Measurements from ENCODE around the gene SLAMF9.
A peak's percentile ranks its signal among the peaks of the same experiment; 100 is the strongest.

SLAMF9 gene

DNA sequence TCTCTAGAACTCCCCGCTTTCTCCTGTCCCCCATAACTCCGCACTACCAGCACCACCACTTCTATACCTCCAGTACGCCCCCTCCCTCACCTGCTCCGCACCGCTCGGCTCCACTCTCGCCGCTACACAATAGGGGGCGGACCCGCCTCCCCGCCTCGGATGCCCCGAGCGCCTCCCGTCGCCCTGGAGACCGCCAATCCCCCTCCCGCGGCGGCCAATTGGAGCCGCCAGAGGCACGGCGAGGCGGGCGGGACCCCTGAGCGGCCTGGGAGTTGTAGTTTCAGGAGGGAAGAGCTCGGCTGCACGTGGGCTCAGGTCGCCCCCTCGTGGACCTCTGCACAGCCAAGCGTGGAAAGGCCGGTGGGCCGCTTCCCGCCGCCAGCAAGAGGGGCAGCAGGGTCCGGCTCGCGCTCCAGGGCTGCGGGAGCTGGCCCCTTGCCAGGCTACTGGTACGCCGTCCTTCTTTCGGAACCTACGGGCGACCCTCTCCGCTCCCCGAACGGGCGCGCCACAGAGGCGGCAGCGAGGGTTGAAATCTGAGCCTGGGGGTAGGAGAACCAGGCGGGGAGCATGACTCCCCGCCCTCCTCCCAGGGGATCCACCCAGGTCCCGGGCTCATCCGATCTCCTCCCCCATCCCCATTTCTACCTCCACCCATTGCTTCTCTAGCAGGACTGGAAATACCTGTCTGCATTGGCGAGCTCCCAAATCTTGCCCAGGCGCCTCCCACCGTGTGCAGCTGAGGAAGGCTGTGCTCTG lies 8.4 kb downstream of the SLAMF9 start, which contains the start of gene IGSF9:
IGSF9 (minus strand) TSS at position 131 of the 759 bp plus-strand sequence. CDS start 2,159 bp downstream, outside the sequence.
- DNase-seq = no peak

DNA sequence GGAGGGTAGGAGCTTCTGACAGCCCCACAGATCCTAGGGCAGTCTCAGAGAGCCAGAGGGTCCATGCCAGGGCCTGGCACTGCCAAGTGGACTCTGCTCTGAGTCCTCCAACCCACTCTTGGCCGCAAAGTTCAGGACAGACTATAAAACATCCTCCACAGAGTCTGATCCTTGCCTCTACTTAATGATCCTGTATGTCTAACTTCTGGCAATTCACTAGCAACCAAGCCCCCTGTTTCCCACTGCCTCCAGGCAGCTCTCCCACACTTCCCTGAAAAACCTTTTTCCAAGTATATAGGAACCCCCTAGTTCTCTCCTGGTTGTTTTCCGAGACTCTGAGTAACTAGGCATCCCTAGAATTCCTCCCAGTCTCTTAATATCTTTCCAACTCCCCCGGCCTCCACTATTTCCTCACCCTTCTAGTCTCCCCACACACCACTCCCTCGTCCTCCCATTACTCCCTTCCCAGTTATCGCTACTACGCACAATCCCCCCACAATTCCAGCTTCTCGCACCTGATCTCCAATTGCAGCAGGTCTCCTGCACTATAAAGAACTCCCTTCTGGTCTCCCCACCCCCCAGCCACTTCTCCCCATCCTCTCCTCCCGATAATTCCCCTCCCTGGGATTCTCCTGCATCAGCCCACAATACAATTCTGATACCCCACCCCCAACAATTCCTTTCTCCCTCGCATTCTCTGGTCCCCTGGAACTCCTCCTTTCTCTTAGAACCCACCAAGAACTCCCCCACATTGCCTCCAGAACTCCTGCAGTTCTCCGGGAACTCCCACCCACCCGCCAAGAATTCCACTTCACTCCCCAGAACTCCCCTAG lies 9.2 kb downstream of the SLAMF9 start:
- no peak for DNase-seq

DNA sequence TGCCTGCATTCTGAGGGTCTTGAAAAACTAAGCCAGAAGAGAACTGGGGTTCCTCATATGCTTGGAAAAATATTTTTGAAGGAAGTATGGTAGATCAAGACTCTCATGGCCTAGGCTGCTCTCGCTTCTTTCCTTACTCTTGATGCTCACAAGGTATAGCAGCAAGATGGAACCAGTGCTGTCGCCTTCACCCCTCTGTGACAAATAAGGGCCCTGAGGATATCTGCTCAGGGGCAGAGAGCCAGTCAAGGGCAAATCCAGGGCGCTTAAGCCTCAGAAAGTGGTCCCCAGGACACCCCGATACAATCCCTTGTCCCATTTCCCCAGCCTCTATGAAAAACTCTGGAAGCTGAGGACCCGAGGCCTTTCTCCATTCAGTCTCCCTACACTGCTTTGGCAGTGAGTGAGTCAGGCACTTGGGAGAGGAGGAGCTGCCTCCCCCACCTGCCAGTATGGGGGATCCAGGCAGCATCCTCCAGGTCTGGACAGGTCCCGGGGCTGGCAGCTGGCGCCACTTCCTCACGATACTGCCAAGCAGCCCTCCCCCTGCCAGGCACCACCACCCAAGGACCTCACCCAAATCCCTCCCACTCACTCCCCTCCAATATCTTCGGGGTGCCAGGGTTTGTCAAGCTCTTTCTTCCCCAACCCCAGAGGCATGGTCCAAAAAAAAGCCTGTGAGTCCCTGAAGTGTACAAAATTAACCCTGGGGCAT lies 10.0 kb downstream of the SLAMF9 start:
- DNase-seq = no peak

DNA sequence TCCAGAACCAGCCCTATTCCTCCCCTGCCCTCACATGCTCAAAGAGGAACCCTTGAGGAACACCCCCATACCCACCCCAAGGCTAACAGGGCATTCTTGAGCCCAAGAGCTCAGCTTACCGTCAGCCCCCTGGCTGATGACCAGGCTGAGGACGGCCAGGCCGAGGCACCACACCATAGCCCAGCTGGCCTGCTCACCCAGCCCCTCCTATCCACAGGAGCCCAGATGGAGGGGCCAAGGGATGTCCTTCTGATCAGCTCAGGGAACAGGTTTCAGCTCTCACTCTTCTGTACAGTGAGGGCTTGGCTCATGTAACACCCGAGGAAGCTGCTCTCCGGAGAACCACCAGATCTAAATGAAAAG lies 10.8 kb downstream of the SLAMF9 start:
- DNase-seq = no peak

DNA sequence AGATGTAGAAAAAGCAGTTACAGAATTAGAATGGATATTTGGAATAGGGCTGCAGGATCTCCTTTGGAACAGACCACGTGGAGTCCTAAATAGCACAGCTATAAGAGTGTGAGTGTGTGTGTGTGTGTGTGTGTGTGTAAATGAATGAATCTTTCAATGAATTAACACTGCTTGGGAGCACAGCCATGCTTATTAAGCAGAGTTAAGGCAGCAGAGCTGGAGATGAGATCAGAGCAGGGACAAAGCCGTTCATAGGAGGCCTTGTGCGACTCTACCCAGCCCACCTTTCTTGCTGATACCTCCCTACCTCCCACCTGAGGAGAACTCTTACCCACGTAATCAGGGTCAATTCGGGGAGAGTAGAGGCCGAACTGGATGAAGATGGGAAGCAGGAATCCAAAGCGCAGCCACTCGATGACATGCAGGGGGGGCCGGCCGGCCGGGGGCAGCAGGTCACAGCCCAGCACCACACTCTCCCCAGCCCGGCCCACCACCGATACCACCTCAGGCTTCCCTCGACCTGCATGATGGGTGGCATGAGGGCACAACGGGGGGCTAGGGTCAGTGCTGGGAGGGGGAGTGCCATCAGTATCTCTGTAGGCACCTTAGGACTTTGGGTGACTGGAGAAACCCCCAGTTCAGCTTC lies 11.3 kb downstream of the SLAMF9 start:
- no peak for DNase-seq

DNA sequence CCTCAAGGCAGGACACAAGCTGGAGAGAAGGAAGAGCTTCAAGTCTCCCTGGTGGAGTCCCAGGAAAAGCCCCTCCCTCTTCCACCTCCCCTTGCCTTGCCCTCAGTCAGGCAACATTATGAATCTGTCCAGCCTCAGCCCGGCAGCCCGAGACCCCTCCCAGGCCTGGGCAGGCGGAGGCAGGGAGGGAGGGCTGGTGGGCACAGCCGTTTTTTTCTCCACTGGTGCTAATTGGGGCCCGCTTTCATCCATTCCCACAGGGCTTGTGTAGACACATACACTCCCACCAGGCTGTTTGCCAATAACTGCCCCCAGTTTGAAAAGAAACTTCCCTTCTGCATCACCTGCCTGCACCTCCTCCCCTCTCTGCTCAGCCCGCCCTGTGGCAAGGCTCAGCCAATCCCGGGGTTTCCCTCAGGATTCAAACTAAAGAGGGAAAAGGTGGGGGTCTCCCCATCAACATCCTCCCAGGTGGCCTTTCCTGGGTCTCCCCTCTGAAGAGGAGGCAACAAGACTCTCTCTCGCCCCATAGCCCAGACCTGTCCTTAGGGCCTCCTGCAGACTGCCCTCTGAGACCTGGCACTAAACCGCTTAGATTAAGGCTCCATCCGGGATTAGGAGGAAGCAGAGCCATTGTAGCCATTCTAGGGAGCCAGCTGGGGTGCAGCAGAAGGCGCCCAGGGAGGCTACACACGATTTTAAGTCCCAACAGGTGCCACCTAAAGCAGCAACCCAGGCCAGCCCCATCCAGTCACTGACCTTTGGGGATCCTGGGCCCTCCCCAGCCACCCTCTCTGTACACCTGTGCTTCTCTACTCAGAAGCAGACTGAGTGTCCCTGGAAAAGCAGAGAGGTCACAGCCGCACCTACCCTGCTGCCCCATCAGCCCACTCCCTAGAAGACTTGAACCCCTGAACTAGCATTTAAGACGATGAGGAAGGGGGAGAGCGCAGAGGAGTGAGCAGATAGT lies 12.2 kb downstream of the SLAMF9 start:
- DNase-seq = no peak

DNA sequence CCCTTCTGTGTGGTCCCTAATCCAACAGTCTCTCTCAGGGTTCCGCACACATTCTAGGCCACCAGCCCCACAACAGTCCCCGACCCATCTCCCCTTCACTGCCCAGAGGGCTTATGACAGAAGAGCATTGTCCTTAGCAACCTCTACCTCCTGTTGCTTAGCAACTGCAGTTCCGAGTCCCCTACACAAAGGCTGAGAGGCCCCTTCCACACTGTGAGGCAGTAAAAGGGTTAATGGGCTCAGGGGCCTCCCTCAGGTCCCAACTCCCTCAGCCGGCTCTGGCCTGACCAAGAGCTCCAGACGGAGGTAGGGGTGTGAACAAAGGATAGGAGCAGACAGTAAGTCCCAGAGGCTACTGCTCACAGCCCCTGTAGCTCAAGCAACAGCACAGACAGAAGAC lies 12.9 kb downstream of the SLAMF9 start:
- DNase-seq = no peak

DNA sequence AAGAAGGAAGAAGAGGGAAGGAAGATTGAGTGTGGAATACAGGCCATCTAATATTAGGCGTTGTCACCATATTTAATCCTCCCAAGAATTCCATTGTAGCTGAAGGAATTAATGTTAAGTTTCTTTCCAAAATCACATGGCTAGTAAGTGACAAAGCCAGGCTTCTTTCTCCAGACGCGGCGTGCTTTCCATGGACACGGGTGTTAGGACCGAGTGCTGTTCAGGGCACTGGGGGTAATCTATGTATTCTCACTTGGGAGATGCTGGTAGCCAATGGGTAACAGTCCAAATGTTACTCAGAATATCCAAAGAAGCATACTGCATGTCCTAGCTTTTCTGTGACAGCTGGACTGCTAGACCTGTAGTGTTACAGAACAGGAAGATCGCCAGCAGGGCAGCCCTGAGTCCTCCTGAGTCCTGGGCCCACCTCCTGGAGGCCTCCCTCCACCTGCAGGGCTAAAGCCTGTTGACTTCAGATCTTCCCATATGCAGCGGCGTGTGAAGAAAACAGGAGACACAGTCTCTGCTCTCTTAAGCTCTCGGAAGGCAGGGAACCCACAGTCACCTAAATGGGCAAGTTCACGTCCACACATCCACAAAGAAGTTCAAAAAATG lies 13.9 kb downstream of the SLAMF9 start:
- DNase-seq = no peak

DNA sequence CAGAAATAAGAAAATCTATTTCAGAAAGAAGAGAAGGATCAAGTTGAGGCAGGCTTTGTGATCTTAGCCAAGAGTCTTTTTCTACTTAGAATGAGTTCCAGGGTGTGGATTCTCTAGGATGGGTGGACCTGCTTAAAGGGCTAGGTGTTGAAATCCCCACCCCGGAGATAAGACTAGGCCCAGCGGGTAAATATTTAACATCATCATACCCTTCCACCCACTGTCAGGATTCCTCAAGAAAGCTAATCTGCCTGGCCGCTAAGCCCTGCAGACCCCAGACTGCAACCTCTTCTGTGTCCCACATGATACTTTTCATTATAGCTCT lies 14.4 kb downstream of the SLAMF9 start:
- DNase-seq = no peak

DNA sequence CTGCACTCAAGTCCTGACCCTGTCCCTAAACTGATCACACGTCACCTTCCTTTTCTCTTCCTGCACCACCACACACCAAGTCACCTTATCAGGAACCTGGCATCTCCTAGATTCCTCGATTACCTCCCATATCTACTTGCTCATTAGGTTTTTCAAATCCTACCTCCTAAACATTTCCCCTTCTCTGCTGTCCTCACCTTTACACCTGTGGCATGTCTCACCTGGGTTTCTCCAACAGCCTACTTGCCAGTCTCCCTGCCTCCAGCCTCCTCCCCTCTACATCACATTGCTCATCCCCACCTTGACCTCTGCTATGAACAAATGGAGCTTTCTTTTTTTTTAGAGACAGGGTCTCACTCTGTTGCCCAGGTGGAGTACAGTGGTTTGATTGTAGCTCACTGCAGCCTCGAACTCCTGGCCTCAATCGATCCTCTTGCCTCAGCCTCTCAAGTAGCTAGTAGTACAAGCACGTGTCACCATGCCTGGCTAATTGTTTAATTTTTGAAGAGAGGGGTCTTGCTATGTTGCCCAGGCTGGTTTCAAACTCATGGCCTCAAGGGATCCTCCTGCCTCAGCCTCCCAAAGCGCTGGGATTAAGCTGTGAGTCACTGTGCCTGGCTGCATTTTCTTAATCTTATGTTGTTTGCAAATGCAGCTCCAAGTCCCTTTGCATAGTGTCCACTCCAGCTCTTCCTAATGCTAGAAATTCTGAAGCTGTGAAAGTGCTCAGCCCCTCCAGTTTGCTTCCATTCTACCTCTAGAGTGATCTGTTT lies 14.9 kb downstream of the SLAMF9 start:
- no peak for DNase-seq

DNA sequence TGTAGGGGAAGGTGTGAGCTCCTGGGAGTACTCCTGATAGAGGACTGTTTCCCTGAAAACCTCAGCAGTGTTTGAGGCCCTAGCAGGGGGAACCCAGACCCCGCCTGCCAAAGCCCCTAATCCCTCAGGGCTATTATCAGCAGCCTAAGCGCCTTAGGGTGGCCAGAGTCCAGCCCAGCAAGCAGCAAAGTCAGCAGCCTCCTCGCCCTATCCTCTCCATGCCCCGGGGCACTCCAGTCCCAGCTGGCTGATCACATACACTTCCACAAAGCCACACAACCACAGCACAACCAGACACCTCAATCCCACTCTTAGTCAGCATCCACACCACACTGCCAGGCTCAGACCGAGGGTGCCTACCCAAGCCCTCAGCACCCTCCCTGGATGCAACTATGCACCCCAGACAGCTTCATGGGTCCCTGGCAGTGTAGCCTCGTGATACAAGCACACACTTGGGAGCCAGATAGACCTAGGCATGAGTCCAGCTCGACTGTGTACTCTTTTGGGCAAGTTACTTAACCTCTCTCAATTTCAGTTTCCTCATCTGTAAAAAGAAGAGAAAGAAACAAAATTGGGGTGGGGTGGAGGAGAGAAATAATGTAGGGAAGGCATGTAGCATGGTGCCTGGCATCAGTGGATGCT lies 15.7 kb downstream of the SLAMF9 start:
- DNase-seq = no peak

DNA sequence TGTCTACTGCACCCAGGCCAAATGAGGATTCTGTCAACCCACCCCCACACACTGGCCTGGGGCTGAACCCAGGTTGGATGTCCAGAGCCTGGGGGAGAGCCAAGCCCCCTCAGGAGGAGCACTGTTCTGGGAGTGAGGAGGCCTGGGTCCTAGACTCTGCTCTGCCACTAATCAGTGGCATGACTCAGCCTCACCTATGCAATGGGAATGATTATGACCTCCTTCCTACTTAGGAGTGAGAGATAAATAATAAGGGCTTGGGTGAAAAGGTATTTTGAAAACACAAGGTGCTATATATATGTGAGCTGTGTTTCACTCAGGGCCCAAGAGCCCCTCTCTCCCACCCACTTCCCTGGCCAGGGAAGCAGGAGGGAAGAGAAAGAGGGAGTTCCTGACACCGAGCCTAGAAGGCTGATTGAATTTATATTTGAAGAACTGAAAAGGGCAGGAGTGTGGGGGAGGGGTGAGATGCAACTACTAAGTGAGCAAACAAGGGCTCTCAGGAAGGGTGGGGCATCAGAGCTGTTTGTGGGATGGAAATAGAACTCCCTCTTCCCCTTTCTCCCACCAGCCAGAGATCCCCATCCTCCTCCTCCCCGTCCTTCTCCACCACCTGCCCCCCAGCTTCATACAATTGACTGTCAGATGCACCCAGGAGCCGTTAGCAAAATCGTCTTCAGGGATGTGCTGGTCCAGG lies 16.8 kb downstream of the SLAMF9 start:
- no peak for DNase-seq

DNA sequence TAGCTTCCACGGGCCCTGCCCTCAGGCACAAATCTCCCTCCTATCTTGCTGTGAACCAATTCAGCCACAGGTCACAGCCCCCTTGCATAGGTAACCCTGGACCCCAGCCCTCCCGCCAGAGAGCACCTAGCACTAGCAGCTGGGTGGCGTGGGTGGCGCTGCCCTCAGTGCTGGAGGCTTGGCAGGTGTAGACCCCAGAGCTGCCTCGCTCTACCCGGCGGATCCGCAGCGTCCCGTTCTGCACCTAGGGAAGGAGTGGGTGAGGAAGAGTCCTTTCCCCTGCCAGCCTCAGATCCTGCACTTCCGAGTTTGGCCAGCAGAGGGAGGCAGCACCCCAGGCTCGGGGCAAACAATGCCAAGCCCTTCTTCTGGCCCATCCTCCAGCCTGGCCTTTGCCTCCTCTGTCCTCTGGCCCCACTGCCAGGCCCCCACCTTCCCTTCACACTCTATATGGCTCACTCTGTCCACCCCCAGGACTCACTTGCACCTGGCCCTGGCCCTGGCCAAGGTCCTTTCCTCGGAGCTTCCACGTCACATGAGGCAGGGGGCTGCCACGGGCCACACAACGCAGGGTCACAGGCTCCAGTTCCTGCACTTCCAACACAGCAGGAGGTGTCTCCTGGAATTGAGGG lies 17.6 kb downstream of the SLAMF9 start:
- DNase-seq = peak in 1 of 2 experiments; percentile 6

DNA sequence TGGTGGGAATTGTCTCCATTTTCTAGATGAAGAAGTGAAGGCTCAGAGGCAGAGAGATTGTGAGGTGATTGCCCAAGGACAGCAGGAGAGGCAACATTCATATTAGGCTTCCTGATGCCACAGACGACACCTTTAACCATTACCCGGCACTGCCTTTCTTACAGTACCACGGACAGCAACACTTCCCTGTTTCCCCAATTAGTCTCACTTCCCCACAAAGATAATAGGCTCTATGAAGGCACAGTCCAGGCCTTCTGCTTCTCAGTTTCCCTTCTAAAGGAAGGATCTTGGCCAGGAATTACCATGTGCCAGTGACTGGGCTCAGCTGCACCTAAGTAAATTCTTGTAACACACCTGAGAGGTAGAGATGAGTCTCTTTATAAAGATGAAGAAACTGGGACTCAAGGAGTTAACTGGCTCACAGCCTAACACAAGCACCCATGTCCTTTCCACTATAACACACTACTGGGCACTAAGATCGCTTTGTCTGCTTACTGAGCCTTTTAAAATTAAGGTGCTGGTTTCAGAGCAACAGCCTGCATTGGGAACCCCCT lies 18.2 kb downstream of the SLAMF9 start:
- DNase-seq = no peak

DNA sequence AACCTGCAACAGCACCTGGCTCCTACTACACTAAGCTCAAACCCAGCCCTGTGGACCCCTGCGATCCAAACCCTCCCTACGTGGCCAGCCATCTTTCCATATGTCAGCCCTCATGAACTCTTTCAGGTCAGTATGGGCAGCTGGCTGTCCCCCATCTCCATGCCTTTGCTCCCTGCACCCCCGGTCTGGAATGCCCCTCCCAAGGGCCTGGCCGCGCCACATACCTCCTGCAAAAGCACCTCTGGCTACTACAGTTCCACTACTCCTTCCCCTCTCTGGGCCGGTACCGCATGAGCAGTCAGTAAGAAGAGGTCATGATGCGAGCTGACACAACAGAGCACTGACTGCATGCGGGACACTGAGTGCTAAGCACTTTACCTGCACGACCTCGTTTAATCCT lies 18.7 kb downstream of the SLAMF9 start:
- DNase-seq = no peak

DNA sequence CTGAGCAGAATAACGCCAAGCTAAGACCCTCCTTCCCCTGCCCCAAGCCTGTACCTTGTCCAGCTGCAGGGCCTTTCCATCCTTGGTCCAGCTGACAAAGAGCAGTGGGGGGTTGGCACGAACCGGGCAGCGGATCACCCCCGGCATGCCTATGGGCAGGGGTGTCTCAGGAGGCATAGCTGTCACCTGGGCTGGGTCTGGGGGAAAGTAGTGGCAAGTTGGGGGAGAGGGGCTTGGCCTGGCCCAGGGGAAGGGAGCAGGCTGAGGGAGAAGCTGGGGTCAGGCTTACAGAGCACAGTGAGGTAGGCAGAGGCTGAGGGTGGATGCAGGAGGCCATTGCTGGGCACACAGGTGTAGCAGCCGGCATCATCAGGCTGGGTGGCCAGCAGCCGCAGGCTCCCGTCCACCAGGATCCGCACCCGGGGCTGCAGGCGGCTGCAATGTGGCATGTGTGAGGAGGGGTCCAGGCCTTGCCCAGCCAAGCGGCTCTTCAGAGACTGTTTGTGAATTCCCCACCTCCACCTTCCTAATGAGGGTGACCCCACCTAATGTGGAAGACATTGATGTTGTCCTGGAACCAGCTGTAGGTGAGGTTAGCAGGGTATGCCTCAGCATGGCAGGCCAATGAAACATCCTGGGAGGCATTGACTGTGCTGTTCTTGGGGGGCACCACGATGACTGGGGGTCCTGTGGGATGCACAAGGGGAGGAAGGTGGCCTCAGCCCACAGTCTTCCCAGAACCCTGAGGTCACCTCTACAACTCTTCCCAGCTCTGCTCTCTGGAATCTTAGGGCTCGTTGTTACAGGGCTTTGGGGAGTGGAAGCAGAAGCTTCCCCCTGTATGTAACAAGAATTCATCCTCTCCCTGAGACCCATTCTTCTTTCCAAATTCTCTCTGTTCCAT lies 19.6 kb downstream of the SLAMF9 start:
- DNase-seq = no peak

DNA sequence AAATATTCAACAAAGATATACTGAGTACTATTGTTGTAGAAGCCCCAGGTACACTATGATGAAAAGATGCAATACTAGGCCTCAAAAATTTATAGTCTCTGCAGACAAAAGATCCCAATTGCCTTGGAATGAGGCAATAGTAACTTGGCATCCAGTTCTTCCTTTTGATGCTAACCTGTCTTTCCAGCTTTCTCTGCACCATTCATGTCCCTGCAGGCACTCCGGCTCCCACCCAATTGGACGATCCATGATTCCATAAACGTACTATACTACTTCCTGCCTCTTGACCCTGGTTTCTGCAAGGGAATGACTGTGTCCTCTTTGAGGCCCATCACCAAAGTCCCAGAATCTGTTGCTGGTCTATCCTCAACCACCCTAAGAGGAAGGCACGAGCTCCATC lies 20.7 kb downstream of the SLAMF9 start:
- DNase-seq = no peak

Measured in SW 1271 (cell line).